Right ventricle myocardium inferior (tissue), 1 donor: ENCODE data around the gene S100A10. TPM values are rescaled to one million over a fixed set of nuclear protein-coding genes. Genes with fewer than 3 reads are reported as not detected.

ENCODE experiments used
- ATAC-seq: fragments of 200-7000 bp; cut with Tn5 transposase; one replicate; pipeline ENCODE4 v1.9.1; 2020; ENCODE audit warnings: mild to moderate bottlenecking, moderate library complexity
- DNase-seq: peaks from one replicate; pipeline ENCODE4 v3.0.0; 2021; ENCODE audit errors: missing footprints
- intact Hi-C: fragments of 100-400 bp; cut with DNase I; formaldehyde crosslinking; loops from one replicate; pipeline ENCODE4 v1.11.0; 2022
- long read RNA-seq: library from polyadenylated mRNA; unstranded; transcript quantifications from one replicate; pipeline ENCODE4 v2.0.0, GENCODE V29; 2021
- total RNA-seq: library from RNA; stranded (reverse); fragmentation: NEBNext Ultra II Directional; extraction: Animal tissue kit (Norgen Biotek cat#: 25700); gene quantifications from one replicate; pipeline ENCODE4 v1.2.1, GENCODE V29; 2021
- donor health status: DM: no; HTN: yes; CAD: no; lungs with severe emphysema.

Gene S100A10
- 290 TPM for total RNA-seq
- long read RNA-seq, transcript S100A10-202 (3 exons, 1,202 nt), result major isoform, 85 of 95 reads
- long read RNA-seq, partial matches to known transcripts, result 1 of 95 reads
- long read RNA-seq, other reads (novel, unspliced or antisense), result 9 of 95 reads

DNA sequence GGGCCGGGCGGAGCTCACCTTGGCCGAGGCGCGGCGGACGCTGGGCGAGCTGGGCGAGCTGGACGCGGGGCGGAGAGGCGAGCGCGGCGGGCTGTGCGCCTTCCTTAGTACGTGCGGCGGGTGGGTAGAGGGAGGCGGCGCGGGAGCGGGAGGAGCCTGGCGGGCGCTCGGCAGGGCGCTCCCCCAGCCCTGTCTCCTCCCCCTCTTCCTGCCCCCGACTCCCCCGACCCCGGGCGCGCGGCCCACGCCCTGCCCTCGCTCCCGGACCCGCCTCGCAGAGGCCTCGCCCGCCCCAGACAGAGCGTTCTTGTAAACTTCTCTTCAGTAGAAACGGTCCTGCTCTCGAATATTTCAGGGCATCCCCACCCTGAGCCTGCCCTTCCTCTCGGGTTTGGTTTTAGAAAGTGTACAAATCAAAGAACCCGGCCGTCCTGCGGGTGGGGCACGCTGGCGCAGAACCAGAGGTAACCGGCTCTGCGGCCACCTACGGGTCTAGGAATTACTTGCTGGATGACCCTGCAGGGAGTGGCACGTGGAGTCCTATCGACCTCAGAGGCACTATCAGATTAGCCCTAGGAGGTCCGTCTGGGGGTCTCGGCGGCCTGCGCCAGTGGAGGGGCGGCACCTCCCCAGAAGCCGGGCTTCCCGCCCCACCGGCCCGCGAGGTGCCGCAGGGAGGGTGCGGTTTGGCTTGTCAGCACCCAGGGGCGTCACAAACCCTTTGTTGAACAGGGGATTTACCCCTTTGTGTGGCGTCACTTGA, at the start of gene S100A10:
Gene S100A10, minus strand, starts transcription at position 126 of the 763 bp plus-strand sequence. CDS start 7,629 bp downstream, outside the sequence.
- ATAC-seq, result peak; percentile 89
- DNase-seq, result peak; percentile 91
- intact Hi-C loops, result no loop called here

GRCh38 chr1:152042030-152042429, 48.4 kb upstream of the S100A10 start:
- ATAC-seq (no peak), DNase-seq (no peak)
- intact Hi-C loops, result no loop called here

DNA sequence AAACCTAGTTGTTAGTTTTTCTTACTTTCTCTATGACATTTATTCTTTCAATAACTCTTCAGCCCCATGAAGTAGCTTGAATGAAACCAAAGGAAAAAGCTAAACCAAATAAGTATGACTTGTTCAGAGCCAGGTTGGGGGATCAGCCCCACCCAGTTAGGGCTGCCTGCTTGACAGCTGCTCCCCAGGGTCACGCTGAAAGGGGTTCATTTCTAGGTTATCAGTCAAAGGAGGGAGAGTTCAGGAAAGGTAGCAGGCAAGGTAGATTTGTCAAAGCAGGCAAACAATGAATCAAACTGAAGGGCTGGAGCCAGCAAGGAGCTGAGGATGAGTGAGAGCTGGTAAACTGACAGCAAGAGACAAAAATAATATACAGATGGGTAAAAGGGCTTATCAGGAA, 46.2 kb upstream of the S100A10 start:
- DNase-seq (no peak), ATAC-seq (no peak)
- intact Hi-C loops, result no loop called here

DNA sequence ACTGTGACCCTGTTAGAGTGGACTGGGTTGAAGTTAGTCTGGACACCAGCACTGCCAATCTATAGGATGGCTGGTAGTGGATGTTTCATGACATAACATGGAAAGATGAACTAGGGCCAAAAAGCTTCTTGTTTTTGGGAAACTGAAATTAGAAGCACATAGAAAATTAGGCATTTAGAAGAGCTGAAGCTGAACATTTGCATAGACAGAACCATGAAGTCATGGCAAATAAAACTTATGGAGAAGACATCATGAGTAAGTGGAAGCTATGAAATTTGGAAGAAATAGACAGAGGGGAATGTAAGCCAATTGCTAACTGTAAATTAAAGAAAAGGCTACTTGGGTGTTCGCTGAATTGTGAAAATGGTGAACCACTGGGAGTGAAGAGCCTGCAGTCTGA, 45.8 kb upstream of the S100A10 start:
- no peak for DNase-seq
- intact Hi-C loops, result no loop called here

GRCh38 chr1:152038871-152039270, 45.2 kb upstream of the S100A10 start:
- ATAC-seq (no peak), DNase-seq (no peak)
- intact Hi-C loops, result no loop called here

More for the DNA sequence above, 45.8 kb upstream of the S100A10 start:
- no peak for ATAC-seq

- intact Hi-C loops, result no loop called here
- ATAC-seq (peak; percentile 98), DNase-seq (peak; percentile 98)
These were observed 42.9 kb upstream of the S100A10 start, which contains the start of gene S100A11 for GRCh38 chr1:152036267-152037216. Gene S100A11, minus strand, starts transcription at chr1:152037004. Its CDS starts 89 bp downstream, at chr1:152036915.

DNA sequence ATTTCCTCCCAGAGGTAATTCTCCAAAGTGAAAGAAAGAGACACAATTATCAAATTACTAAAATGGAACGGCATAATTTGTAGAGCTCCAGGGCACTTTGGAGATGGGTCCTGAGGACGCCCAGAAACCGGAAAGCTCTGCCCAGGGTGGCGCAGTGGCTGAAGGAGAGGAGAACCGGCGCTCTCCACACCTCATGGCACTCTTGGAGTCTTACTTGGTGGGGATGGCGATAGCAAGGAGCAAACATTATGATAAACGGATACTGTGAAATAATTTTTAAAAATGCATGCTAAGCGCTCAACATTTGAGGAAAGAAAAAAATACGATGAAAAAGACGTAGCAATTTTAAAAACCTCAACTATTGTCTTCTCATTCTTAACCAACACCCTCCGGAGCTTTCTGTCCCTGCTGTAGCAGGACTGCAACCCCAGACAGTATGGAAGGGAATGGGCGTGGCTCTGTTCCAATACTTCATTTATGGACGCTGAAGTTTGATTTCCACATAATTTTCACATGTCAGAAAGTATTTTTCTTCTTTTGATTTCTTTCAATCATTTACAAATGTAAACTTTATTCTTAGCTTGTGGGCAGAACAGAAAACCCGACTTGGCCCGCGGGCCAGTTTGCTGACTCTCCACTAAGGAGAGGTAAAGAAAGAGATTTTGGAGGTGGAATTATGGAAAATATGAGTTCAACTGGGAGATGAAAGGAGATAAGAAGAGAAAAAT, 42.0 kb upstream of the S100A10 start:
- intact Hi-C loops, result no loop called here
- DNase-seq, result no peak
- no peak for ATAC-seq

DNA sequence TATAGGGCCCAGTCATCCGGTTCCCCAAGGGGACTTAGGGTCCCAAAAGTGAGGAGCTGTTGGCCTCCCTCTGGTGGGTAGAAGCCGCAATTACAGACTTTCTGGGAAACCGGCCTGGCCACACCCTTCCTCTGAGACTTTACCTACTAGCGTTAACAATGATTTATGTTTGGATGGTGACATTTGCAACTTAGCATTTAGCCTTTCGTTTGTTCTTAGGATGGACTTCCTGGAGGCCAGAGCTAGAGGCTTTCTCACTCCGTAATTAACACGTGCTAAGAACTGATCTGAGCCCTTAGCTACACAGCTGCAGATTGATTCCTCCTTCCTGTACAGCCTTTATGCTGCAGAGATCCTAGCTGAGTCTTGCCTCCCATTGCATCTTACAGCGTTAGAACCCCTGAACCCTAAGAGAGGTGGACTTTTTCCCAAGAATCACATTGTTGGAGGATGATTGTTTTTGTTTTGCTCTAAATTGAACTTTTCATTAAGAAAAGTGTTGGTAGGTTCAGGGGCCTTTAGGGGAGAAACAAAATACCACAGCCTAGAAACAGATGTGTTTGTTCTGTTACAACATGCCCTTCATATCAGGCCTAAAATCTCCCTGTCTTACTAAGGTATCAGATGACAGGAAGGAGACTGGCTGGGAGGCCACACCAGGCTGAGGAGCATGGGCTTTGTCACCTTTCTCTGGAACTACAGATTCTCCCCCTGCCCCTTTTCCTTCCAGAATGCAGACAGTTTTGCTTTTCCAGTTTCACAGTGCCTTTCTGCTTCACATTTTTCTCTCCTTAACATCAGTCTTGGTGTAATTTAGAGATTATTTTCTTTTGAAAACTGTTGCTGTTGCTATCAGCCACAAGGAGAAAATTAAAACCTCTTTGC, 41.2 kb upstream of the S100A10 start:
- DNase-seq (peak; percentile 59), ATAC-seq (no peak)
- intact Hi-C loops, result no loop called here

GRCh38 chr1:152034324-152034653, 40.6 kb upstream of the S100A10 start:
- intact Hi-C loops, result no loop called here
- DNase-seq (no peak), ATAC-seq (no peak)

GRCh38 chr1:152029929-152030211, 36.2 kb upstream of the S100A10 start:
- DNase-seq (no peak), ATAC-seq (no peak)
- intact Hi-C loops, result no loop called here

DNA sequence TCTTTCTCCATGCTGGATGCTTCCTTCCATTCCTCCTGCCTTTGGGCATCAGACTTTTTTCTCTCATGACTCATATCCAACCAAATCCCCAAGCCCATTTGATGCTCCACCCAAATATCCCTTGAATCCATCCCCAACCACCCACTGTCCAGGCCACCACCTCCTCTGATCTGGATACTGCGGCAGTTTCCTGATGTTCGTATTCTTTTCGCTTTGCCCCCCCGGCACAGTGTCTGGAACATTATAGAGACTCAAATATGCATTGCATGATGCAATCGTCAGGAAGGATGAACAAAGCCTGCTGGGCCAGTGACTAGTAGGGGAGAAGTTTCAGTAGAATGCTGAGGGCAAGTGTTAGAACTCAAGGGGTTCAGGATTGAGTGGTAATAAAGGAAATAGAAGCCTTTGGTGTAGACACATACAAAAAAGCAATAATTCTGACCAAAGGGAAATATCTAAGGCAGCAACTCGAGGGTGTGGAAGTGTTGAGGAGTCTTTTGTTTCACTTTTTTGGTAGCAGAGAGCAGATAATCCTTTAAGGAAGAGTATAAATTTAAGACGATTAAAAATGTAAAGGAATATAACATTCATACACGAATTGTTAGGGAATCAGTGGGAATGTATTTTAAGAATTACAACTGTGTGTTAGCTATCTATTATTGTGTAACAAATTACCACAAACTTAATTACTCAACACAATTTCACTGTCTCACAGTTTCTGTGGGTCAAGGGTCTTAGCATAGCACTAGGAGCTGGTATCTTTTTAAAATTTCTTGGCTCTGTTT, 35.7 kb upstream of the S100A10 start:
- peak; percentile 37 for DNase-seq
- intact Hi-C loops, result no loop called here

DNA sequence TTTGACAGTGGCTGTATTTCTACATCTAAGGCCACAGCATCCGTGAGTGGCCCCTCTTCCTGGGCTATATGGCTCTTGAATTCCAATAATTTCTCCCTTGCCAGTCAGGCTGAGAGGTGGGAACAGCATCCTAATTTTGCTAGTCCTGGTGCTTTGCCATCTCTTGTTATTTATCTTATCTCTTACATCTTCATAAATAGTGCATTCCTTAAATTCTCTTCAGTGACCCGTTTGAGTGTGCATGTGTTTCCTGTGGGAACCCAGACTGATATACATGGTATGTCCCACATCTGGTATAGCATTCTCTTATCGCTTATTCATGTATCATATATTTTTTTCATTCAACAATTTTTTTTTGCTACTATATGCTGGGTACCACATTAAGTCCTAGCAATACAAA, 33.2 kb upstream of the S100A10 start:
- ATAC-seq, result no peak

More for the DNA sequence above, 35.7 kb upstream of the S100A10 start:
- ATAC-seq, result no peak

DNA sequence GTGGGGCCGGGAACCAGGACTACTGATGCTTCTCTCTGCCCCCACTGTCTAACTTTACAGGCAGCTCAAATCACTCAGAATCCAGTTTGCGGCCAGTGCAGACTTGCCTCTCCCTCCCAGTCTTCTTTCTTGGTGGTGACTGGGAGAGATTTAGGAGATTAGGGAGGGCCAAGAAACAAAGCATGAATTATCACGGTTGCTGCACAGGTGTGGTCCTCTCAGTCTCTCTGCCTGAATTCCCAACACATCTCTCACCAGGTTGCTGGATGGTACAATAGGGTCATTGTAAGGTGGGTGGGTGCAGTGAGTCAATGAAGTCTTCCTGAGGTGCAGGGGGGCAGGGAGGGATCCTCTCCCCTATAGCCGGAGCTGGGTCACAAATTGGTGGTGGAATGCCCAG, 30.6 kb upstream of the S100A10 start:
- ATAC-seq (no peak), DNase-seq (no peak)
- intact Hi-C loops, result no loop called here

More for the DNA sequence above, 33.2 kb upstream of the S100A10 start:
- intact Hi-C loops, result no loop called here
- no peak for DNase-seq

GRCh38 chr1:152023221-152023620, 29.6 kb upstream of the S100A10 start:
- intact Hi-C loops, result no loop called here
- ATAC-seq, result no peak
- DNase-seq, result no peak

GRCh38 chr1:152022474-152022873, 28.8 kb upstream of the S100A10 start:
- intact Hi-C loops, result no loop called here
- DNase-seq, result no peak
- ATAC-seq, result no peak

DNA sequence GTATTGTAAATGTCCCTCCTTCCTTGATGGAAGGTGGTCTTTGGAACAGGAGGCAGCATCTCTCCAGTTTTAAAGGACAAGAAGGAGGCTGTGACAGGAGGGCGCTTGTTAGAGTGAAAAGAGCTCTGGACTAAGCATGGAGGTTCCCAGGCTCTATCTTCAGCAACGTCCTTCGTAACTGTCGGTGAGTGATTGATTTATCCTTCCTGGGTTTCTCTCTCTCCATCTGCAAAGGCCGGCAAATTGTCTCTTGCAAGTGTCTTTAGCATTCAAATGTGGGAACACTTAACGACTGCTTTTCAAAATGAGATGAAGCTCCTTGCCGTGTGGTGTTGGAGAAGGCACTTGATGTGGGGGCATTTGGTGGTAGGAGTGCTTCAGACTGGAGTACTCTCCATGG, 27.9 kb upstream of the S100A10 start:
- intact Hi-C loops, result no loop called here
- DNase-seq, result no peak
- no peak for ATAC-seq

GRCh38 chr1:152020849-152021248, 27.2 kb upstream of the S100A10 start:
- ATAC-seq (no peak), DNase-seq (no peak)
- intact Hi-C loops, result no loop called here
